ENCODE data around the gene CRTC1. TPM values are rescaled to one million over a fixed set of nuclear protein-coding genes. Genes with fewer than 3 reads are reported as not detected.

Gene CRTC1
- total RNA-seq, 4 donors from 2014 or later = 2.8 to 8.8 (median 3.7) TPM

GRCh38 chr19:18699403-18700054 lies 16.0 kb downstream of the CRTC1 start:
- H3K4me3 ChIP-seq = no peak overlapping the region
- in situ Hi-C loops (cut with MboI; ENCODE audit: low sequenced_read_pairs in 4 of 4) (loop anchor here in 1 of 4 donors (25.0 kb wide), 1 partner anchor 237 kb away; no protein-coding TSS in a partner anchor), intact Hi-C loops (cut with DNase I; ENCODE audit: low total_unique reads) (no loop called here)
- no peaks in the 10 kb centered on the region for H3K9me3 ChIP-seq
- DNase-seq (no peak), ATAC-seq (no peak)
- no peaks in the 10 kb centered on the region for H3K27me3 ChIP-seq
- TF ChIP-seq POLR2A (IDR thresholded peaks at IDR 0.05) (no peak), CTCF (IDR thresholded peaks at IDR 0.05 in 4 of 5, conservative IDR thresholded peaks at IDR 0.05 in 1 of 5) (no peak)
- H3K27ac ChIP-seq = peak overlapping the region in 1 of 4 donors; percentile 67
- no peaks in the 10 kb centered on the region for H3K36me3 ChIP-seq
- H3K4me1 ChIP-seq = peaks cover 26 to 27% of the 10 kb centered on the region in 2 donors

- ATAC-seq = peak; percentile 76 to 77
- Histone ChIP-seq H3K9me3 (no peaks in the 10 kb centered on the region), H3K4me1 (peaks cover 23 to 26% of the 10 kb centered on the region in 2 donors), H3K27me3 (no peaks in the 10 kb centered on the region), H3K4me3 (peak overlapping the region; percentile 35 to 54 (median 46)), H3K36me3 (no peaks in the 10 kb centered on the region), H3K27ac (peak overlapping the region; percentile 55 to 68 (median 64))
- in situ Hi-C loops (cut with MboI; ENCODE audit: low sequenced_read_pairs in 4 of 4) = no loop called here
- peak; percentile 65 to 85 for DNase-seq
- TF ChIP-seq CTCF (IDR thresholded peaks at IDR 0.05 in 4 of 5, conservative IDR thresholded peaks at IDR 0.05 in 1 of 5) (no peak), POLR2A (IDR thresholded peaks at IDR 0.05) (no peak)
- intact Hi-C loops (cut with DNase I; ENCODE audit: low total_unique reads) = no loop called here
Measured at GRCh38 chr19:18700501-18701249, 17.2 kb downstream of the CRTC1 start.

GRCh38 chr19:18701250-18701608 lies 17.7 kb downstream of the CRTC1 start:
- DNase-seq (no peak), ATAC-seq (no peak)
- Histone ChIP-seq H3K4me3 (peak overlapping the region; percentile 35 to 54 (median 46)), H3K9me3 (no peaks in the 10 kb centered on the region), H3K27ac (peak overlapping the region; percentile 55 to 68 (median 64)), H3K4me1 (peaks cover 23 to 26% of the 10 kb centered on the region in 2 donors), H3K36me3 (no peaks in the 10 kb centered on the region), H3K27me3 (no peaks in the 10 kb centered on the region)
- TF ChIP-seq POLR2A (IDR thresholded peaks at IDR 0.05) = no peak
- TF ChIP-seq CTCF (IDR thresholded peaks at IDR 0.05 in 4 of 5, conservative IDR thresholded peaks at IDR 0.05 in 1 of 5) = no peak
- in situ Hi-C loops (cut with MboI; ENCODE audit: low sequenced_read_pairs in 4 of 4) = no loop called here
- intact Hi-C loops (cut with DNase I; ENCODE audit: low total_unique reads) = no loop called here

GRCh38 chr19:18704054-18704453 lies 20.6 kb downstream of the CRTC1 start:
- H3K4me1 ChIP-seq = peaks cover 22 to 23% of the 10 kb centered on the region in 2 donors

More at GRCh38 chr19:18704054-18704453, 20.6 kb downstream of the CRTC1 start:
- intact Hi-C loops (cut with DNase I; ENCODE audit: low total_unique reads) (no loop called here), in situ Hi-C loops (cut with MboI; ENCODE audit: low sequenced_read_pairs in 4 of 4) (no loop called here)
- H3K36me3 ChIP-seq = no peaks in the 10 kb centered on the region
- H3K27ac ChIP-seq = no peak overlapping the region
- no peak overlapping the region for H3K4me3 ChIP-seq
- no peaks in the 10 kb centered on the region for H3K27me3 ChIP-seq
- DNase-seq (no peak), ATAC-seq (no peak)
- H3K9me3 ChIP-seq = no peaks in the 10 kb centered on the region
- TF ChIP-seq POLR2A (IDR thresholded peaks at IDR 0.05) = no peak
- TF ChIP-seq CTCF (IDR thresholded peaks at IDR 0.05 in 4 of 5, conservative IDR thresholded peaks at IDR 0.05 in 1 of 5) = no peak
